ENCODE data around the gene RPS16. TPM values are rescaled to one million over a fixed set of nuclear protein-coding genes. Genes with fewer than 3 reads are reported as not detected.

Gene RPS16
- total and polyA plus RNA-seq, 2 of the 13 experiments (the other 11 are each of a cell fraction or from before 2014, with no cell fraction given), result 488 to 2,583 TPM

DNA sequence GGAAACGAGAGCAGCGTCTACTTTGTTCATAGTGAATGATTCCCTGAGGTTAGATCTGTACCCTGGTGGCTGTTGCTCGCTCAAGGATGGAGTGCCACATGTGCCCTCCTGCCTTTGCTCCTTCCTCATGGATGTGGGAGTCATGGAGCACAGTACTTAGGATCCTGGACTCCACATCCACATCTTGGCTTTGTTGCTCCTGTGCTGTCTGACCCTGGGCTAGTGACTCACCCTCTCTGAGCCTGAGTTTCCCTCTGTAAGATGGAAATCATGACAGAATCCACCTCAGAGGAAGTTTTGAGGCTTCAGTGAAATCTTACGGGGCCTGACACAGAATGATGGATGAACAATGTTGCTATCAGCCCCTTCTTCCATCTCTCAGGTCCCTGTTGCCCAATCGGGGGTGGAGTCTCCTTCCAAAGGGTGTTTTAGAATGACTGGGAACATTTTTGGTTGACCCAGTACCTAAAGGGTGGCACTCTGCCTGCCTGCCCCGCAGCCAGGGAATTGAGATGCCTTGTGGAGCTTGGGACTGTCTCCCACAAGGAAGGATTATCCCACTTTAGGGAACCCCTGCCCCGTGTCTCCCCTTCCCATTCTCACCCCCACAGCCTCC, 35.1 kb upstream of the RPS16 start:
- ATAC-seq, result no peak
- no peak for FAIRE-seq
- Histone ChIP-seq H3K27ac (ENCODE audit: extremely low read length, insufficient read depth, low read length) (no peak overlapping the region), H3K4me1 (ENCODE audit: insufficient read depth, low read length) (no peaks in the 10 kb centered on the region), H3K79me2 (ENCODE audit: insufficient read depth, low read length) (no peaks in the 10 kb centered on the region), H3K27me3 (ENCODE audit: control insufficient read depth in 1 of 2, insufficient read depth in 2 of 2, low read length in 2 of 2) (no peaks in the 10 kb centered on the region; a peak in 1 of 5 replicates), H2AFZ (ENCODE audit: low read length) (no peak overlapping the region), H3K4me3 (replicated peaks in 1 of 3; ENCODE audit: insufficient read depth in 1 of 3, low read depth in 2 of 3, low read length in 3 of 3) (no peak overlapping the region), H3K9ac (ENCODE audit: insufficient read depth, low read depth, low read length) (no peak overlapping the region), H3K4me2 (ENCODE audit: low read depth, low read length) (no peak overlapping the region), H3K9me3 (ENCODE audit: low read length) (no peaks in the 10 kb centered on the region), H4K20me1 (ENCODE audit: insufficient read depth, low read length) (no peaks in the 10 kb centered on the region), H3K36me3 (replicated peaks in 1 of 2; ENCODE audit: control insufficient read depth in 1 of 2, insufficient read depth in 2 of 2, low read length in 2 of 2) (peaks cover 57 to 92% of the 10 kb centered on the region in 2 experiments)
- ChIA-PET CTCF (ENCODE audit: low intra/inter-chr PET ratio, low total read pairs) (no interaction called here), POLR2A (no interaction called here)
- in situ Hi-C loops (cut with HindIII; ENCODE audit: extremely low pct_ligation_motif_present, low pct_unique_long_range_greater_than_20kb) (no loop called here), intact Hi-C loops (cut with micrococcal nuclease; ENCODE audit: unreplicated experiment) (no loop called here)
- no peak for DNase-seq (ENCODE audit: low spot score)
- 91% methylated on average over 4 of the region's 7 CpGs for WGBS (ENCODE audit: low lambda C conversion rate)
- no TSS peak for BruUV-seq (replicated peaks)
- TF ChIP-seq ZNF550 (CRISPR knock-in tag; IDR thresholded peaks at IDR 0.05; ENCODE audit: borderline replicate concordance), result no peak
- no peak for TF ChIP-seq SIN3B (IDR thresholded peaks at IDR 0.05; ENCODE audit: low read length)
- TF ChIP-seq ZNF263 (CRISPR knock-in tag; IDR thresholded peaks at IDR 0.05), result no peak
- TF ChIP-seq, protein P1, sequence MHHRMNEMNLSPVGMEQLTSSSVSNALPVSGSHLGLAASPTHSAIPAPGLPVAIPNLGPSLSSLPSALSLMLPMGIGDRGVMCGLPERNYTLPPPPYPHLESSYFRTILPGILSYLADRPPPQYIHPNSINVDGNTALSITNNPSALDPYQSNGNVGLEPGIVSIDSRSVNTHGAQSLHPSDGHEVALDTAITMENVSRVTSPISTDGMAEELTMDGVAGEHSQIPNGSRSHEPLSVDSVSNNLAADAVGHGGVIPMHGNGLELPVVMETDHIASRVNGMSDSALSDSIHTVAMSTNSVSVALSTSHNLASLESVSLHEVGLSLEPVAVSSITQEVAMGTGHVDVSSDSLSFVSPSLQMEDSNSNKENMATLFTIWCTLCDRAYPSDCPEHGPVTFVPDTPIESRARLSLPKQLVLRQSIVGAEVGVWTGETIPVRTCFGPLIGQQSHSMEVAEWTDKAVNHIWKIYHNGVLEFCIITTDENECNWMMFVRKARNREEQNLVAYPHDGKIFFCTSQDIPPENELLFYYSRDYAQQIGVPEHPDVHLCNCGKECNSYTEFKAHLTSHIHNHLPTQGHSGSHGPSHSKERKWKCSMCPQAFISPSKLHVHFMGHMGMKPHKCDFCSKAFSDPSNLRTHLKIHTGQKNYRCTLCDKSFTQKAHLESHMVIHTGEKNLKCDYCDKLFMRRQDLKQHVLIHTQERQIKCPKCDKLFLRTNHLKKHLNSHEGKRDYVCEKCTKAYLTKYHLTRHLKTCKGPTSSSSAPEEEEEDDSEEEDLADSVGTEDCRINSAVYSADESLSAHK (CRISPR knock-in tag; IDR thresholded peaks at IDR 0.05; ENCODE audit: borderline replicate concordance), result no peak
- no peak for TF ChIP-seq PAX8 (CRISPR knock-in tag; IDR thresholded peaks at IDR 0.05; ENCODE audit: borderline replicate concordance)
- TF ChIP-seq, protein P2, sequence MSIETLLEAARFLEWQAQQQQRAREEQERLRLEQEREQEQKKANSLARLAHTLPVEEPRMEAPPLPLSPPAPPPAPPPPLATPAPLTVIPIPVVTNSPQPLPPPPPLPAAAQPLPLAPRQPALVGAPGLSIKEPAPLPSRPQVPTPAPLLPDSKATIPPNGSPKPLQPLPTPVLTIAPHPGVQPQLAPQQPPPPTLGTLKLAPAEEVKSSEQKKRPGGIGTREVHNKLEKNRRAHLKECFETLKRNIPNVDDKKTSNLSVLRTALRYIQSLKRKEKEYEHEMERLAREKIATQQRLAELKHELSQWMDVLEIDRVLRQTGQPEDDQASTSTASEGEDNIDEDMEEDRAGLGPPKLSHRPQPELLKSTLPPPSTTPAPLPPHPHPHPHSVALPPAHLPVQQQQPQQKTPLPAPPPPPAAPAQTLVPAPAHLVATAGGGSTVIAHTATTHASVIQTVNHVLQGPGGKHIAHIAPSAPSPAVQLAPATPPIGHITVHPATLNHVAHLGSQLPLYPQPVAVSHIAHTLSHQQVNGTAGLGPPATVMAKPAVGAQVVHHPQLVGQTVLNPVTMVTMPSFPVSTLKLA (IDR thresholded peaks at IDR 0.05), result no peak
- TF ChIP-seq SAFB2 (CRISPR knock-in tag; IDR thresholded peaks at IDR 0.05; ENCODE audit: borderline replicate concordance, low read depth), result no peak
- TF ChIP-seq MEIS2 (CRISPR knock-in tag; IDR thresholded peaks at IDR 0.05), result no peak
- TF ChIP-seq, protein P3, sequence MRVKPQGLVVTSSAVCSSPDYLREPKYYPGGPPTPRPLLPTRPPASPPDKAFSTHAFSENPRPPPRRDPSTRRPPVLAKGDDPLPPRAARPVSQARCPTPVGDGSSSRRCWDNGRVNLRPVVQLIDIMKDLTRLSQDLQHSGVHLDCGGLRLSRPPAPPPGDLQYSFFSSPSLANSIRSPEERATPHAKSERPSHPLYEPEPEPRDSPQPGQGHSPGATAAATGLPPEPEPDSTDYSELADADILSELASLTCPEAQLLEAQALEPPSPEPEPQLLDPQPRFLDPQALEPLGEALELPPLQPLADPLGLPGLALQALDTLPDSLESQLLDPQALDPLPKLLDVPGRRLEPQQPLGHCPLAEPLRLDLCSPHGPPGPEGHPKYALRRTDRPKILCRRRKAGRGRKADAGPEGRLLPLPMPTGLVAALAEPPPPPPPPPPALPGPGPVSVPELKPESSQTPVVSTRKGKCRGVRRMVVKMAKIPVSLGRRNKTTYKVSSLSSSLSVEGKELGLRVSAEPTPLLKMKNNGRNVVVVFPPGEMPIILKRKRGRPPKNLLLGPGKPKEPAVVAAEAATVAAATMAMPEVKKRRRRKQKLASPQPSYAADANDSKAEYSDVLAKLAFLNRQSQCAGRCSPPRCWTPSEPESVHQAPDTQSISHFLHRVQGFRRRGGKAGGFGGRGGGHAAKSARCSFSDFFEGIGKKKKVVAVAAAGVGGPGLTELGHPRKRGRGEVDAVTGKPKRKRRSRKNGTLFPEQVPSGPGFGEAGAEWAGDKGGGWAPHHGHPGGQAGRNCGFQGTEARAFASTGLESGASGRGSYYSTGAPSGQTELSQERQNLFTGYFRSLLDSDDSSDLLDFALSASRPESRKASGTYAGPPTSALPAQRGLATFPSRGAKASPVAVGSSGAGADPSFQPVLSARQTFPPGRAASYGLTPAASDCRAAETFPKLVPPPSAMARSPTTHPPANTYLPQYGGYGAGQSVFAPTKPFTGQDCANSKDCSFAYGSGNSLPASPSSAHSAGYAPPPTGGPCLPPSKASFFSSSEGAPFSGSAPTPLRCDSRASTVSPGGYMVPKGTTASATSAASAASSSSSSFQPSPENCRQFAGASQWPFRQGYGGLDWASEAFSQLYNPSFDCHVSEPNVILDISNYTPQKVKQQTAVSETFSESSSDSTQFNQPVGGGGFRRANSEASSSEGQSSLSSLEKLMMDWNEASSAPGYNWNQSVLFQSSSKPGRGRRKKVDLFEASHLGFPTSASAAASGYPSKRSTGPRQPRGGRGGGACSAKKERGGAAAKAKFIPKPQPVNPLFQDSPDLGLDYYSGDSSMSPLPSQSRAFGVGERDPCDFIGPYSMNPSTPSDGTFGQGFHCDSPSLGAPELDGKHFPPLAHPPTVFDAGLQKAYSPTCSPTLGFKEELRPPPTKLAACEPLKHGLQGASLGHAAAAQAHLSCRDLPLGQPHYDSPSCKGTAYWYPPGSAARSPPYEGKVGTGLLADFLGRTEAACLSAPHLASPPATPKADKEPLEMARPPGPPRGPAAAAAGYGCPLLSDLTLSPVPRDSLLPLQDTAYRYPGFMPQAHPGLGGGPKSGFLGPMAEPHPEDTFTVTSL (CRISPR knock-in tag; IDR thresholded peaks at IDR 0.05; ENCODE audit: borderline replicate concordance), result no peak
- TF ChIP-seq, protein P4, sequence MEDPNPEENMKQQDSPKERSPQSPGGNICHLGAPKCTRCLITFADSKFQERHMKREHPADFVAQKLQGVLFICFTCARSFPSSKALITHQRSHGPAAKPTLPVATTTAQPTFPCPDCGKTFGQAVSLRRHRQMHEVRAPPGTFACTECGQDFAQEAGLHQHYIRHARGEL (CRISPR knock-in tag; IDR thresholded peaks at IDR 0.05), result no peak
- TF ChIP-seq HNRNPLL (IDR thresholded peaks at IDR 0.05; ENCODE audit: low read depth, low read length, poor library complexity, severe bottlenecking), result no peak
- no peak for TF ChIP-seq ARHGAP35 (CRISPR knock-in tag; IDR thresholded peaks at IDR 0.05; ENCODE audit: borderline replicate concordance)
- no peak for TF ChIP-seq CC2D1A (CRISPR knock-in tag; IDR thresholded peaks at IDR 0.05)

Data from HepG2 (cell line).